SK-N-SH (cell line): Measurements from ENCODE around the gene MON1B.

Source experiments
- CTCF ChIP-seq: fragments of 200-600 bp; sonication (generic); IDR thresholded peaks from 2 replicates; pipeline ENCODE4 v1.6.1; 2017; ENCODE audit warnings: antibody characterized with exemption, mild to moderate bottlenecking, moderate library complexity
- FOXJ3 ChIP-seq: sonication (generic); formaldehyde crosslinking; IDR thresholded peaks from 2 replicates; pipeline ENCODE4 v1.5.1; 2020; ENCODE audit warnings: mild to moderate bottlenecking, missing genetic modification reagents
- IRF3 ChIP-seq: fragments of 150-350 bp; IDR thresholded peaks from 2 replicates; pipeline ENCODE4 v1.6.1; 2016; ENCODE audit warnings: mild to moderate bottlenecking, low read depth, low read length
- POLR2AphosphoS5 ChIP-seq: IDR thresholded peaks from 2 replicates; pipeline ENCODE4 v1.6.1; 2012; ENCODE audit warnings: low read depth, low read length
- RAD21 ChIP-seq: IDR thresholded peaks from 2 replicates; pipeline ENCODE4 v1.6.1; 2012; ENCODE audit warnings: mild to moderate bottlenecking, low read length
- RCOR1 ChIP-seq: fragments of 150-350 bp; IDR thresholded peaks from 2 replicates; pipeline ENCODE4 v1.6.1; 2017; ENCODE audit warnings: antibody characterized with exemption, low read length
- TF ChIP-seq, protein P1 (sequence below): IDR thresholded peaks from 2 replicates; pipeline ENCODE4 v1.4.0; 2012; ENCODE audit warnings: low read depth
- TF ChIP-seq, protein P2 (sequence below): IDR thresholded peaks from 2 replicates; pipeline ENCODE4 v1.4.0; 2012; ENCODE audit warnings: low read depth, borderline replicate concordance
- TF ChIP-seq, protein P3 (sequence below): IDR thresholded peaks from 2 replicates; pipeline ENCODE4 v1.6.1; 2012; ENCODE audit warnings: mild to moderate bottlenecking, low read depth, low read length, moderate library complexity

DNA sequence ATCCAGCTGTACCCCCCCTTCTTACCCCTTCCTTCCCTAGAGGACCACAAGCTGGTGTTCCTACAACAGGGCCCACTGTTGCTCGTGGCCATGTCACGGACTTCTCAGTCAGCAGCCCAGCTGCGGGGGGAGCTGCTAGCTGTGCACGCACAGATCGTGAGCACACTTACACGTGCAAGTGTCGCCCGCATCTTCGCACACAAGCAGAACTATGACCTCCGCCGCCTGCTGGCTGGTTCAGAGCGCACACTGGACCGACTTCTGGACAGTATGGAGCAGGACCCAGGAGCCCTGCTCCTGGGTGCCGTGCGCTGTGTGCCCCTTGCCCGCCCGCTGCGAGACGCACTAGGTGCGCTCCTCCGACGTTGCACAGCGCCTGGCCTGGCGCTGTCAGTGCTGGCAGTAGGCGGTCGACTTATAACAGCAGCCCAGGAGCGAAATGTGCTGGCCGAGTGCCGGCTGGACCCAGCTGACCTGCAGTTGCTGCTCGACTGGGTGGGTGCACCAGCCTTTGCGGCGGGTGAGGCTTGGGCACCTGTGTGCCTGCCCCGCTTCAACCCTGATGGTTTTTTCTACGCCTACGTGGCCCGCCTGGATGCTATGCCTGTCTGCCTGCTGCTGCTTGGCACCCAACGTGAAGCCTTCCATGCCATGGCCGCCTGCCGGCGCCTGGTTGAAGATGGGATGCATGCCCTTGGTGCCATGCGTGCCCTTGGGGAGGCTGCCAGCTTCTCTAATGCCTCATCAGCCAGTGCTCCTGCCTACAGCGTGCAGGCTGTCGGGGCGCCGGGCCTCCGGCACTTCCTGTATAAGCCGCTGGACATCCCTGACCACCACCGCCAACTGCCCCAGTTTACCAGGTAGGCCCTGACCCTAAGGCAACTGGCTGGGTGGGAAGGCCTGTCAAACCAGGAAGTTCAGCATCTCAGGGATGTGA lies 3.6 kb downstream of the MON1B start:
- TF ChIP-seq CTCF (no peak), RAD21 (no peak), FOXJ3 (CRISPR knock-in tag) (no peak), IRF3 (no peak), POLR2AphosphoS5 (no peak), RCOR1 (no peak)
- TF ChIP-seq, protein P1, sequence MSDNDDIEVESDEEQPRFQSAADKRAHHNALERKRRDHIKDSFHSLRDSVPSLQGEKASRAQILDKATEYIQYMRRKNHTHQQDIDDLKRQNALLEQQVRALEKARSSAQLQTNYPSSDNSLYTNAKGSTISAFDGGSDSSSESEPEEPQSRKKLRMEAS = no peak
- TF ChIP-seq, protein P2, sequence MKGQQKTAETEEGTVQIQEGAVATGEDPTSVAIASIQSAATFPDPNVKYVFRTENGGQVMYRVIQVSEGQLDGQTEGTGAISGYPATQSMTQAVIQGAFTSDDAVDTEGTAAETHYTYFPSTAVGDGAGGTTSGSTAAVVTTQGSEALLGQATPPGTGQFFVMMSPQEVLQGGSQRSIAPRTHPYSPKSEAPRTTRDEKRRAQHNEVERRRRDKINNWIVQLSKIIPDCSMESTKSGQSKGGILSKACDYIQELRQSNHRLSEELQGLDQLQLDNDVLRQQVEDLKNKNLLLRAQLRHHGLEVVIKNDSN = no peak
- TF ChIP-seq, protein P3, sequence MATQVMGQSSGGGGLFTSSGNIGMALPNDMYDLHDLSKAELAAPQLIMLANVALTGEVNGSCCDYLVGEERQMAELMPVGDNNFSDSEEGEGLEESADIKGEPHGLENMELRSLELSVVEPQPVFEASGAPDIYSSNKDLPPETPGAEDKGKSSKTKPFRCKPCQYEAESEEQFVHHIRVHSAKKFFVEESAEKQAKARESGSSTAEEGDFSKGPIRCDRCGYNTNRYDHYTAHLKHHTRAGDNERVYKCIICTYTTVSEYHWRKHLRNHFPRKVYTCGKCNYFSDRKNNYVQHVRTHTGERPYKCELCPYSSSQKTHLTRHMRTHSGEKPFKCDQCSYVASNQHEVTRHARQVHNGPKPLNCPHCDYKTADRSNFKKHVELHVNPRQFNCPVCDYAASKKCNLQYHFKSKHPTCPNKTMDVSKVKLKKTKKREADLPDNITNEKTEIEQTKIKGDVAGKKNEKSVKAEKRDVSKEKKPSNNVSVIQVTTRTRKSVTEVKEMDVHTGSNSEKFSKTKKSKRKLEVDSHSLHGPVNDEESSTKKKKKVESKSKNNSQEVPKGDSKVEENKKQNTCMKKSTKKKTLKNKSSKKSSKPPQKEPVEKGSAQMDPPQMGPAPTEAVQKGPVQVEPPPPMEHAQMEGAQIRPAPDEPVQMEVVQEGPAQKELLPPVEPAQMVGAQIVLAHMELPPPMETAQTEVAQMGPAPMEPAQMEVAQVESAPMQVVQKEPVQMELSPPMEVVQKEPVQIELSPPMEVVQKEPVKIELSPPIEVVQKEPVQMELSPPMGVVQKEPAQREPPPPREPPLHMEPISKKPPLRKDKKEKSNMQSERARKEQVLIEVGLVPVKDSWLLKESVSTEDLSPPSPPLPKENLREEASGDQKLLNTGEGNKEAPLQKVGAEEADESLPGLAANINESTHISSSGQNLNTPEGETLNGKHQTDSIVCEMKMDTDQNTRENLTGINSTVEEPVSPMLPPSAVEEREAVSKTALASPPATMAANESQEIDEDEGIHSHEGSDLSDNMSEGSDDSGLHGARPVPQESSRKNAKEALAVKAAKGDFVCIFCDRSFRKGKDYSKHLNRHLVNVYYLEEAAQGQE = no peak
